Measurements from ENCODE around the gene DDB1. TPM values are rescaled to one million over a fixed set of nuclear protein-coding genes. Genes with fewer than 3 reads are reported as not detected.
A peak's percentile ranks its signal among the peaks of the same experiment; 100 is the strongest.

DDB1 gene
- total RNA-seq, 1 donor from 2014 or later: 215 TPM

DNA sequence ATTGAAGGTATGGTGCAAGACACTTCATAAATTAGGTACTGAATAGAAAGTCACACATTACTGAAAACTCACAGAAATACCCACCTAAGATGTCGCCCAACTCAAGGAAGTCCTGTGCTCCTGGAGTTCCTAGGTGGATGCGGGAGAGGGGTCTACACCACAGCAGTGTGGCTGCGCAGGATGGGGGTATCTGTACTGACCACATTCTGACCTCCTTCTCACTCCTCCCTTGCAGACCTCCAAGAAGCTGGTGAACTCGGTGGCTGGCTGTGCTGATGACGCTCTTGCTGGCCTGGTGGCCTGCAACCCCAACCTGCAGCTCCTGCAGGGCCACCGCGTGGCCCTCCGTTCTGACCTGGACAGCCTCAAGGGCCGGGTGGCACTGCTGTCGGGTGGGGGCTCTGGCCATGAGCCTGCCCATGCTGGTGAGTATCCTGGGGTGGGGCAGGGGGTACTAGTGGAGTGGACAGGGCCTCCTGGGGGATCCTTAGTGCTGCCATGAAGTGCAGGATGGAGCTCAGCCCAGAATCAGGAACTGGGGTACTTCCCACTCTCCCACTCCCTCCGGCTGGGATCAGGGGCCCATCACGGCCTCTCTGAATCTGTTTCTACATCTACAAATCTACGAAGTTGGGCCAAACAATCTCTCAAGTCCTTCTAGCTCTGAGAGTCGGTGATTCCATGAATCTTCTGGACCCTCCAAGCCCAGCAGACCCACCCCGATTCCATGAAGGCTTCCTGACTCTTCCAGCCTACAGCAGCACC, 5.0 kb upstream of the DDB1 start:
- Histone ChIP-seq H3K4me3 (ENCODE audit: low read length in 3 of 3) (no peak overlapping the region), H3K27ac (ENCODE audit: low read depth, low read length) (no peak overlapping the region), H3K9me3 (ENCODE audit: control insufficient read depth in 3 of 3, low read length in 3 of 3) (no peaks in the 10 kb centered on the region), H3K9ac (ENCODE audit: low read depth in 1 of 3, low read length in 3 of 3) (no peak overlapping the region), H3K27me3 (ENCODE audit: control insufficient read depth in 3 of 3, insufficient read depth in 3 of 3, low read length in 3 of 3) (no peaks in the 10 kb centered on the region), H3K4me1 (ENCODE audit: control insufficient read depth in 3 of 3, insufficient read depth in 3 of 3, low read length in 3 of 3) (peaks cover 25 to 38% (median 26%) of the 10 kb centered on the region in 3 donors), H3K36me3 (ENCODE audit: control insufficient read depth in 3 of 3, insufficient read depth in 3 of 3, low read length in 3 of 3) (peaks cover 13 to 22% (median 17%) of the 10 kb centered on the region in 3 donors)

DNA sequence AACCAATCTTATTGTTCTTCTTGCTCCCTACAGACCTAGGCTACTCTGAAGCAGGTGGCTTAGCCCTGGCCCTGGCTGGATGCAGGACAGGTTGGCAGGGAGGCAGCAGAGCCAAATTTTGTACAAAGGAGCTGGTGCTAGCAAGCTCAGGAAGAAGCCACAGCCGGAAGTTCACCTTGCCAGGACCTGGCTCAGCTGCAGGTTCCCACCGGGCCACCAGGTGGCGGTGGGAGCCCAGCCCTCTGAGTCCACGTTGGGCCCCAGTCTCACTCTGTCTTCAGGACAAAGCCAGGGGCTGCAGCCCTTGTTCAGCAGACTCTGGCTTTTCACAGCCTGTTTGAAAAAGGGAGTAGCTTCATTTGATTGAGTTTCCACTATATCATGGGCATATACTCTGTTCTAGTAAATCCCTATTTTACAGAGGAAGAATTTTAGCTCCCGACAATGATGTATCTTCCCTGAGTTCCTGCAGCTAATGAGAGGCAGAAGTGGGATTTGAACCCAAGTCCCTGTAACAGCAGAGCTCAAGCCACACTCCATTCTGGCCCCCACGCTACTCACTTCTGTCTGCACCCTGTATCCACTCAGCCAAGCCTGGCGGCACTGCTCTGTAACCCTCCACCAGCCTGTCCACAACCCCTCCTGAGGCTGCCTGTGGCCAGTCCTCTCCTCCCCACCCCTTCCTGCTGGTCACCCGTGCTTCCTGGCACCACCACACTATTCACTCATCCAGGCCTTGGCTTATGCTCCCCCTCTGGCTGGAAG, 3.4 kb upstream of the DDB1 start:
- H3K9me3 ChIP-seq (ENCODE audit: control insufficient read depth in 3 of 3, low read length in 3 of 3): no peaks in the 10 kb centered on the region
- H3K4me3 ChIP-seq (ENCODE audit: low read length in 3 of 3): no peak overlapping the region
- H3K27me3 ChIP-seq (ENCODE audit: control insufficient read depth in 3 of 3, insufficient read depth in 3 of 3, low read length in 3 of 3): no peaks in the 10 kb centered on the region
- H3K4me1 ChIP-seq (ENCODE audit: control insufficient read depth in 3 of 3, insufficient read depth in 3 of 3, low read length in 3 of 3): peaks cover 35 to 50% (median 36%) of the 10 kb centered on the region in 3 donors
- H3K36me3 ChIP-seq (ENCODE audit: control insufficient read depth in 3 of 3, insufficient read depth in 3 of 3, low read length in 3 of 3): peaks cover 5 to 9% (median 8%) of the 10 kb centered on the region in 3 donors
- H3K27ac ChIP-seq (ENCODE audit: low read depth, low read length): no peak overlapping the region
- H3K9ac ChIP-seq (ENCODE audit: low read depth in 1 of 3, low read length in 3 of 3): peak overlapping the region in 2 of 3 donors; percentile 3 to 71

DNA sequence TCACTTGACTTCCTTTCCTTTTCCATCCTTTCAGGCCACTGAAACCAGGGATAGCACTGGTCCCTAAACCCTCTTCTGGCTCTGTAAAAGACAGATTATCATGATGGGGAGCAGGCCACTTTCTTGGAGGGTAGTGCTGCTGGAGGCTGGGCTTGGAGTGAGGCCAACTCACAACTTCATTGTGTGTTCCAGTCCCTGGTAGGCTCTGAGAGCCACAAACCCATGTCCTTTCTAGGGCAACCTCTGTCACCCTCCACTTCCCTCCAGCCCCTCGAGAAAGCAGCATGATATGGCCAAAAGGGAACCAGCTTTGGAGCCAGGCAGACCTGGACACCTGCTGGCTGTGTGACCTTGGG, 2.4 kb upstream of the DDB1 start:
- peaks cover 39 to 57% (median 40%) of the 10 kb centered on the region in 3 donors for H3K4me1 ChIP-seq (ENCODE audit: control insufficient read depth in 3 of 3, insufficient read depth in 3 of 3, low read length in 3 of 3)
- no peak overlapping the region for H3K4me3 ChIP-seq (ENCODE audit: low read length in 3 of 3)
- peak overlapping the region in 1 of 3 donors; percentile 50 for H3K9ac ChIP-seq (ENCODE audit: low read depth in 1 of 3, low read length in 3 of 3)
- no peak overlapping the region for H3K27ac ChIP-seq (ENCODE audit: low read depth, low read length)
- H3K9me3 ChIP-seq (ENCODE audit: control insufficient read depth in 3 of 3, low read length in 3 of 3): no peaks in the 10 kb centered on the region
- H3K27me3 ChIP-seq (ENCODE audit: control insufficient read depth in 3 of 3, insufficient read depth in 3 of 3, low read length in 3 of 3): no peaks in the 10 kb centered on the region
- peaks cover 3 to 9% (median 5%) of the 10 kb centered on the region in 3 donors for H3K36me3 ChIP-seq (ENCODE audit: control insufficient read depth in 3 of 3, insufficient read depth in 3 of 3, low read length in 3 of 3)

DNA sequence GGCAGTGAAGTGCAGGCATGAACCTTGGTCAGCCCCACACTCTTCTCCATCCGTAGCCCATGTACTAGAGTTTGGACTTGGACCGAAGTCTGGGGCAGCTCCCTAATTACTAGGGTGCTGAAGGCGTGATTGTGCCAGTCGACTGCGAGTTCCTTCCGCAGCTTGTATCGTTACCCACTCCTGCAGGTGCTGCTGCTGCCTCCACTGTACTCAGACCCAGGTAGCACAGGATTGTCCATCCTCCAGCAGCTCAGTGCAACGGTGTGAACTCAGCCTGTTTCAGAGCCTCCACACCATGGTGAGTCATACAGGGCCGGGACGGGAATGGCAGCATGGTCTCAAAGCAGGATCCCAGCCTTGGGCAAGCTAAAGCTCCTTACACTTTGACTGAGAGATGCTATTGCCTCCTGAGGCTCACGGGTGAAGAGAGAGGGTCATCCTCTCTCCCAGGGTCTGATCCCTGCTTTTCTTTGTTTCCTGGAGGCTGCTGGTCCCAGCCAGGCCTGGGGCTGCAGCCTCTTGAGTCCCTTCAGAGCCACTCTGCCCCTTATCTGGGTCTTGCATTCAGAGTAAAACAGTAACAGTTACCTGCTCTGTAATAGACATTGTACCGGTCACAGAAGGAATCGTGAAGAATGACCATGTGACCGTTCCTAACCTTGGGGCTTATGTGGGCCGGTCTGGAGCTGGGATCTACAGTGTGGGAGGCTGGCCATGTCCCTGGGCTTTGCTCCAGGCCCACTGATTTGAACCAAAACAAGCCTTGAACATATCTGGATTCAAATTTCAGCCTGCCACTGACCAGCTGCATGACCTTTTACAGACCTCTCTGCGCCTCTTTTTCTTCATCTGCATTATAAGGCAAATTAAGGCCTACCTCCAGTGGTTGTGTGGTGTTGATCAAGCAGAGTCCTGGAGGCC, 1.8 kb upstream of the DDB1 start:
- peak overlapping the region in 1 of 3 donors; percentile 50 for H3K9ac ChIP-seq (ENCODE audit: low read depth in 1 of 3, low read length in 3 of 3)
- H3K36me3 ChIP-seq (ENCODE audit: control insufficient read depth in 3 of 3, insufficient read depth in 3 of 3, low read length in 3 of 3): peaks cover 3 to 11% (median 5%) of the 10 kb centered on the region in 3 donors
- H3K4me3 ChIP-seq (ENCODE audit: low read length in 3 of 3): no peak overlapping the region
- H3K27me3 ChIP-seq (ENCODE audit: control insufficient read depth in 3 of 3, insufficient read depth in 3 of 3, low read length in 3 of 3): no peaks in the 10 kb centered on the region
- H3K4me1 ChIP-seq (ENCODE audit: control insufficient read depth in 3 of 3, insufficient read depth in 3 of 3, low read length in 3 of 3): peaks cover 39 to 57% (median 46%) of the 10 kb centered on the region in 3 donors
- no peaks in the 10 kb centered on the region for H3K9me3 ChIP-seq (ENCODE audit: control insufficient read depth in 3 of 3, low read length in 3 of 3)
- H3K27ac ChIP-seq (ENCODE audit: low read depth, low read length): no peak overlapping the region

DNA sequence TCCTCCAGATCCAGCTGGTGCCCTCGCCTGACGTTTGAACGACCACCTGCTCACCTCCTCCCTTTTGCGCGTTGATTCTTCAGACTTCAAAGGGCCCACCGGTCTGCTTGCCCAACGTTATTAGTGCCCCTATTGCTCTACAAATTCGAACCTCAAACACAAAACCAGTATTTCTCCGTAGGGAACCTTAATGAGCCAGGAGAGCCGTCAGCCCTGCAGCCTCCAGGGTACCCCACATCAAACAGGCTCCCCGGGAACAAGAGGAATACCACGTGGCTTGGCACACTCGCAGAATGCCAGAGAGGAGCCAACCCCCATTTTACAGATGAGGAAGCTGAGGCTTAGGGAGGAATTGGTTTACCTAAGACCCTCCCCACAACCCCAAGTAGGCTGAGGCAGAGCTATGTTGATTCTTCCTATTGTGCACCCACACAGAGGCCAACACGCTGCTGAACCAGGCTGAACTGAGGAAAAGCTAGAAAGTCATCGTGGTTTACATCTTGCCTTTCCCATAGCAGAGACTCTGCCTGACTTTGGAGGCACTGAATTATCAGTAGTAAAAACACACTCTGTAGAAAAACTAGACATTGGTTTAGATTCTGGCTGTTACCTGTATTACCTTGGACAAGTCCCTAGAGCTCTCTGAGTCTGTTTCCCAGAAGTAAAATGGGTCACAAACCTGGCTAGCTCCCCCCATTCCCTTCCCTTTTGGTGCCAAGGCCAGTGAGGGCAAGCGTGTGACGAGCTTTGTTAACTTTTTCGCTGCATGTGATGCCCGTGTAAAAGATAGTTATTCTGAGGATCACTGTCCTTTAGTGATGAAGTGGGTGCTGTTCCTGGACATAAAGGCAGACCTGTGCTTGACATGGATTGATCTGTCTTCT, 887 bp upstream of the DDB1 start:
- Histone ChIP-seq H3K9me3 (ENCODE audit: control insufficient read depth in 3 of 3, low read length in 3 of 3) (no peaks in the 10 kb centered on the region), H3K27me3 (ENCODE audit: control insufficient read depth in 3 of 3, insufficient read depth in 3 of 3, low read length in 3 of 3) (no peaks in the 10 kb centered on the region), H3K9ac (ENCODE audit: low read depth in 1 of 3, low read length in 3 of 3) (peak overlapping the region; percentile 96 to 99 (median 99)), H3K4me3 (ENCODE audit: low read length in 3 of 3) (peak overlapping the region; percentile 95 to 100 (median 97)), H3K36me3 (ENCODE audit: control insufficient read depth in 3 of 3, insufficient read depth in 3 of 3, low read length in 3 of 3) (peaks cover 5 to 11% (median 10%) of the 10 kb centered on the region in 3 donors), H3K4me1 (ENCODE audit: control insufficient read depth in 3 of 3, insufficient read depth in 3 of 3, low read length in 3 of 3) (peaks cover 39 to 57% (median 46%) of the 10 kb centered on the region in 3 donors), H3K27ac (ENCODE audit: low read depth, low read length) (peak overlapping the region; percentile 95)

- Histone ChIP-seq H3K36me3 (ENCODE audit: control insufficient read depth in 3 of 3, insufficient read depth in 3 of 3, low read length in 3 of 3) (peaks cover 3 to 16% (median 12%) of the 10 kb centered on the region in 3 donors), H3K27me3 (ENCODE audit: control insufficient read depth in 3 of 3, insufficient read depth in 3 of 3, low read length in 3 of 3) (no peaks in the 10 kb centered on the region), H3K4me1 (ENCODE audit: control insufficient read depth in 3 of 3, insufficient read depth in 3 of 3, low read length in 3 of 3) (peaks cover 43 to 65% (median 53%) of the 10 kb centered on the region in 3 donors), H3K4me3 (ENCODE audit: low read length in 3 of 3) (peak overlapping the region; percentile 95 to 100 (median 97)), H3K9me3 (ENCODE audit: control insufficient read depth in 3 of 3, low read length in 3 of 3) (no peaks in the 10 kb centered on the region), H3K27ac (ENCODE audit: low read depth, low read length) (peak overlapping the region; percentile 95), H3K9ac (ENCODE audit: low read depth in 1 of 3, low read length in 3 of 3) (peak overlapping the region; percentile 96 to 99 (median 99))
Observed at GRCh38 chr11:61332281-61332796, 566 bp downstream of the DDB1 start.

DNA sequence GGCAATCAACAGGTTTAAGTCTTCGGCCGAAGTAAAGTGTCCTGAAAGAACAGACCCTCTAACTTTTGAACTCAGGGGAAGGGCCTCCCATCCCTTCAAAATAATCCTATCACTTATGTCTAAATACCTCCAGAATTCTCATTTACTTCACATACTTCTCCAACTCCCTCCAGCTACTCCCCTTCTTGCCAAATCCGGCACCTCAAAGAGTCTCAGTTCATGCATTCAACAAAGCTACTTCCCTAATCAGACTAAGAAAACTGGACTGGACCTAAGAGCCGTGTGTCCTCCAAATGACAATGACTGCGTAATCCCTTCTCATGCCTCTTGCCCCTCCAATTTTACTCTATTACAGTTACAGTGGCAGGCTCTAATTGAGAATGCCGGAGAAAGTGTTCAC, 1.3 kb downstream of the DDB1 start:
- Histone ChIP-seq H3K27me3 (ENCODE audit: control insufficient read depth in 3 of 3, insufficient read depth in 3 of 3, low read length in 3 of 3) (no peaks in the 10 kb centered on the region), H3K9ac (ENCODE audit: low read depth in 1 of 3, low read length in 3 of 3) (peak overlapping the region; percentile 96 to 99 (median 99)), H3K36me3 (ENCODE audit: control insufficient read depth in 3 of 3, insufficient read depth in 3 of 3, low read length in 3 of 3) (peaks cover 3 to 17% (median 14%) of the 10 kb centered on the region in 3 donors), H3K4me3 (ENCODE audit: low read length in 3 of 3) (peak overlapping the region; percentile 95 to 100 (median 97)), H3K9me3 (ENCODE audit: control insufficient read depth in 3 of 3, low read length in 3 of 3) (no peaks in the 10 kb centered on the region), H3K4me1 (ENCODE audit: control insufficient read depth in 3 of 3, insufficient read depth in 3 of 3, low read length in 3 of 3) (peaks cover 50 to 70% (median 58%) of the 10 kb centered on the region in 3 donors), H3K27ac (ENCODE audit: low read depth, low read length) (no peak overlapping the region)

- H3K4me3 ChIP-seq (ENCODE audit: low read length in 3 of 3): no peak overlapping the region
- H3K4me1 ChIP-seq (ENCODE audit: control insufficient read depth in 3 of 3, insufficient read depth in 3 of 3, low read length in 3 of 3): peaks cover 47 to 67% (median 58%) of the 10 kb centered on the region in 3 donors
- peaks cover 3 to 27% (median 26%) of the 10 kb centered on the region in 3 donors for H3K36me3 ChIP-seq (ENCODE audit: control insufficient read depth in 3 of 3, insufficient read depth in 3 of 3, low read length in 3 of 3)
- no peaks in the 10 kb centered on the region for H3K27me3 ChIP-seq (ENCODE audit: control insufficient read depth in 3 of 3, insufficient read depth in 3 of 3, low read length in 3 of 3)
- H3K9me3 ChIP-seq (ENCODE audit: control insufficient read depth in 3 of 3, low read length in 3 of 3): no peaks in the 10 kb centered on the region
- no peak overlapping the region for H3K9ac ChIP-seq (ENCODE audit: low read depth in 1 of 3, low read length in 3 of 3)
- H3K27ac ChIP-seq (ENCODE audit: low read depth, low read length): no peak overlapping the region
Observed at GRCh38 chr11:61329871-61330270, 3.0 kb downstream of the DDB1 start.

All from skeletal muscle tissue (tissue), 4 donors.